GM18505 (cell line): ENCODE data around the gene SLC46A1.

Experiments used
- ATAC-seq: cut with Tn5 transposase; IDR thresholded peaks from one replicate; pipeline ENCODE4 v1.9.1; 2021; ENCODE audit not compliant: unreplicated experiment
- POLR2A ChIP-seq: IDR thresholded peaks from 4 replicates; pipeline ENCODE4 v1.6.1; 2011; ENCODE audit warnings: borderline replicate concordance; ENCODE audit not compliant: insufficient read depth, insufficient read length; ENCODE audit errors: extremely low read depth

The SLC46A1 gene

DNA sequence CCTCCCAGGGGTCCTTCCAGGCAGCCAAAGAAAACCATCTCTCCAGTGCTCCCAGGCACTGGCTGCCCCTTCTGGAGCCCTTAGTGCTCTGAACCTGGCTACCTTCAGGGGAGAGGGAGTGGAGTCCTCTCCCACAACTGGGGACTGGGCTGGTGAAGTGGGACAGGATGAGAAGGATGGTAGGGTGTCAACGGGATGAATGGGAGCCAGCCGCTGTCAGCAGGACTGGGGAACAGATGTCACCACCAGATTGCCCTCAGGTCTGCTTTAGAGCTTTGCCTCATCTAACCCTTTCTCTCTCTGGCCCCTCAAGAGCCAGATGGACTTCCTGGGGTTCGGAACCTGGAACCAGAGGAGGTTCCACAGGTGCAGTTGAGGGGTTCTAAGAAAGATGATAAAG, 40.5 kb downstream of the SLC46A1 start:
- no peak for ATAC-seq
- no peak for TF ChIP-seq POLR2A

DNA sequence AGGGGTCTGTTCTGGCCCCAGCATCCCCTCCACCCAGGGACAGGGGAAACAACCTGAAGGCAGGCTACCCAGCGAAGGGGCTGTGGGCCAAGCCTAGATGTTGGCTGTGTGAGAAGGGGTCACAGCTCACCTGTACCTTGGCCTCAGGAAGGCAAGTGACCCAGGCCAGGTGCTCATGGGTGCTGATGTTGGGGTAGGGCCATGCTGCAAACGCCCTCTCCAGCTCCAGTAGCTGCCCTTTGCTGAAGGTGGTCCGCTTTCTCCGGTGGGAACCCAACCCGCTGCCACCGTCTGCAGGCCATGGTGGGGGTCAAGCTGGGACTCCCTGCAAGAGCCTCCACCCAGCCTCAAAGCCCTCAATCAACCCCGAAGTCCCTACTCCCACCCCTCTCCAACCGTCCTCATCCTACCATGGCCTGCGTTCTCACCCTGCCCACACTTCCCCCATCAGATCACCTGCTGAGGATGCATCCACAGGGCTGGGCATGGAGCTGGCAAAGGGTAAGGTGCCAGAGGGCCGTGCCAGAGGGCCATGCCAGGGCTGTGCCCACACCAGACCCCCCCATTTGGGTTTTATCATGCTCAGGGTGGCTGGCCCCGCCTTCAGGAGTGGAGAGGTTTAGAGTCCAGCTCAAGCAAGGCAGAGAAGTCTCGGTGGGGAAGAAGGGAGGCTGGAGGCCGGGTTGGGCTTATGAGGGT, 41.2 kb downstream of the SLC46A1 start, which contains the start of gene SEBOX:
SEBOX (minus strand) TSS at position 535 of the 699 bp plus-strand sequence; CDS start at position 487, 48 bp downstream.
- no peak for ATAC-seq
- no peak for TF ChIP-seq POLR2A

DNA sequence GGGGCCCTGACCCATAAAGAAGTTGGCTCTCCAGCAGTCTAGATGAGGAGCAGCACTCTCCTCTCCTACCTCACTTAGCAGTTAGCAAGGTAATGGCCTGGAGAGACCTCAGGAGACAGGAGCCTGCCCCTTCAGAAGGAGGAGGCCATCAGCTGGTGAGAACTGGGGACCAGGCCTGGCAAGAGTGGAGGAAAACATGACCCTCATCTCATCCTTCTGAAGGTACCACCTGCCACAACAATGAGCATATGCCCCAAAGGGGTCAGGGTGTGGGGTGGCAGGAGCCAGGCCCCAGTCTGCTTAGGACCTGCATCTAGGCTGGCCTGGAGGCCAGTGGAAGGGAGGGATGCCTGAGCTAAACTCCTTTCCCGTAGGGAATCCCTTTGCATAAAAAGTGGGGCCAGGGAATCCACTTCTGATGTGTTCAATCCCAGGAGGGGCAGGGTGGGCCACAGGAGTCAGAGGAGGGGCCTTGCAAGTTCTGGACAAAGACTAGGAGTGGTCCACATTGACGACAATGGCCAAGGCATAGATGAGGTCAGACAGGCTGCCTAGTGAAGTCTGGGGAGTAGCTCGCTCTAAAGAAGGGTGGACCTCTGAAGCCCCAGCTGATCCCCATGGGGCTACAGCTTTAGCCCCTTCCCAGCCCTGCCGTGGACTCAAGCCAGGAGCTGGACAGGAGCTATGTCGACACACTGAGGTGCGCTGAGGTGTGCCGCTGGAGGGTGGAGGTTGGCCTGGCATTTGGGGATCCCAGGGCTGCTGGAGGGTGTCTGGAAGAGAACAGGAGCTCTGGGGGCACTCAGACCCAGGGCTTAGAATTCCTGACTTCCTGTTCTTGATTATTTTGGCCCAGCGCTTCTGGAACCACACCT, 42.0 kb downstream of the SLC46A1 start:
- no peak for ATAC-seq
- no peak for TF ChIP-seq POLR2A

DNA sequence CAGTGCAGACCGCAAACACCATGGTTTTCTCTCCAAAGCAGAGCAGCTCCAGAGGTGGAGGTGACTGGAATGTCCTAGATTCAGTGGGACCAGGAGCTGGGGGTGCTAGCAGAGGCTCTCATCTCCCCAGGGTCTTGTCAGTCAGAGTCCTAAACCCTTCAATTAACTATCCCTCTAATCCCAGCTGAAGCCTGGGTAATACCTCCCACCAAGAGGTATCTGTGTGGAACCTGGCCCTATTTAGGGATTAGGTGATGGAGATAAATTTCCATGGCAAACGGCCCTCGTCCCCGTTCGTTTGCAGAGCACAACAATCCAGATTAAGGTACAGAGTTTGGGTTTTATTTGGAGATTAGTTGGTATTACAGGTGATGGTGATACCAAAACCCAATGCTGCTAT, 42.8 kb downstream of the SLC46A1 start:
- no peak for TF ChIP-seq POLR2A
- no peak for ATAC-seq

DNA sequence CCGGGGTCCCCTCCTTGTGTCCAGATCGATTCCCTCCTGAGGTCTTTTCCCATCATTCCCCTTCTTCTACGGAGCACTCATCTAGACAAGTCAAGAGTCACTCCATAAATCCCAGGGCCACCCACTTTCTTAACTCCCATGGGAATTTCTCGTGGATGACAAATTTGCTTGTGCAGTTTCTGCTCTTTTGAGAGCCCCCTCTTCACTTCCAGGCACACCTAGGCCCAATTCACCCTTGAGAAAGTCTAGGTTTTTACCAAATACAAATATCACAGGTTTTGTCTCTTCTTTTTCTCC, 48.2 kb downstream of the SLC46A1 start:
- no peak for ATAC-seq
- no peak for TF ChIP-seq POLR2A

DNA sequence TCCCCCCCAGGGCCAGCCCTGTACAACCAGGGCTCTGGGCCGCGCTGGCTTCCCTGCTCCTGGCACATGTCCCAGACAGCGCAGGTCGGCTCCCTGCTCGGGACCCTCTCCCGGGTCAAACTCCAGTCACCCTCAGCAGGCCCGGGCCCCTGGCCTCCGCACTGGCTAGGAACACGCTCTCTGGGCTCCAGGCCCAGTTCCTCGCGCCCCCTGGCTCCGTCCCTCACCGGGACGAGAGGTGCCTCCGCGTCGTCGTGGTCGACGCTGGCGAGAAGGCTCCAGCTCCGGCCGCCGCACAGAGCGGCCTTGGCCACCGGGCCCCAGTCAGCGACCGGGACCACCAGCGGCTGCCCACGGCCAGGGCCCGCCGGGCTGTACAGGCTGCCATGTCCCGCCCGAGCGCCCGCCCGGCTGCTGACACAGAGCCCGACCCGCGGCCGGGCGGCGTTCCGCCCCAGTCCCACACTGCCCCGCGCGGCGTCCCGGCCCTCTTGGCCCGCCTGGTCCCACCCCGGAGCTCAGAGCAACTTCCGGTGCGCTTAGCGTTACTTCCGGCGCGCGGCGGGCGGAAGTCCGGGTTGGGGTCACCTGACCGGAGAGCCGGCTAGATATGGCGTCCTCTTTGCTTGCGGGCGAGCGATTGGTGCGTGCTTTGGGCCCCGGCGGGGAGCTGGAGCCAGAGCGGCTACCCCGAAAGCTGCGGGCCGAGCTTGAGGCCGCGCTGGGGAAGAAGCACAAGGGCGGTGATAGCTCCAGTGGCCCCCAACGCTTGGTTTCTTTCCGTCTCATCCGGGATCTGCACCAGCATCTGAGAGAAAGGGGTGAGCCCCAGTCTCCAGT, 48.7 kb downstream of the SLC46A1 start, which contains the start of gene POLDIP2:
POLDIP2 (minus strand) TSS at position 467 of the 840 bp plus-strand sequence; CDS start at position 388, 79 bp downstream.
- TF ChIP-seq POLR2A, result peak; percentile 93

DNA sequence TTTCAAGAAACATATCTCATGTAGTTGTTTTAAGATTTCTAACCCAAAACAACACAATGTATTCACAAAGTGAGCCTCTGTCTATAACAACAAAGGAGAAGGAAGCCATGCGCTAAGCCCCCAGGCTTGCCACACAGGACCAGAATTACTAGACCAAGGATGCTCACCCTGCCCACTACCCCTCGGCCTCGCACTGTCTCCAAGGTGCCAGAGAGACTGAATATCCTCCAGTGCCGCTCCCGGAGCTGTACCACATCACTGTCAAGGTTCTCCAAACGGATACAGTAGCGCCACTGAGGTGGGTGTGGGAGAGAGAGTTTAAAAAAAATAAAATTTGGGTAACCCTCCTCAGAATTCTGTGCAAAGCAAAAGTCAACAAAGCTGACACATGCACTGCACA, 55.7 kb downstream of the SLC46A1 start:
- ATAC-seq, result no peak
- no peak for TF ChIP-seq POLR2A

More for the DNA sequence above, 48.7 kb downstream of the SLC46A1 start, which contains the start of gene POLDIP2:
- ATAC-seq, result peak; percentile 97

DNA sequence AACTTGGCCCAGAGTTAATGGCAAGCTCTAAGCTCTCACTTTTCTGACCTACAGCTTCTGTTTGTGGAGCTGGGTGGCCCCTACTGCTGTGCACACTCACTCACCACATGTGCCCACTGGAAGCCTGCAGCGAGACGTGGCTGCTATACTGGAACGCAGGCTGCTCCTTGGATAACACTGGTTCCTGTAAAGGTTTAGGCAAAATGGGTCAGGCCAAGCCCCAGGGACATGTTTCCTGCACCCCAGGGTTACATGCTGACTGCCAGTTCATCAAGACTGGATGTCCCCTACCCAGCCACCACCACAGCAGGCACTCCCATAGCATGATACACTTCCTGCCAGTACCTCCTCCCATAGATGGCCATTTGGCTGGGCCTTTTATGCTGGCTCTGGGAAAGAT, 57.0 kb downstream of the SLC46A1 start:
- no peak for ATAC-seq
- TF ChIP-seq POLR2A, result no peak

DNA sequence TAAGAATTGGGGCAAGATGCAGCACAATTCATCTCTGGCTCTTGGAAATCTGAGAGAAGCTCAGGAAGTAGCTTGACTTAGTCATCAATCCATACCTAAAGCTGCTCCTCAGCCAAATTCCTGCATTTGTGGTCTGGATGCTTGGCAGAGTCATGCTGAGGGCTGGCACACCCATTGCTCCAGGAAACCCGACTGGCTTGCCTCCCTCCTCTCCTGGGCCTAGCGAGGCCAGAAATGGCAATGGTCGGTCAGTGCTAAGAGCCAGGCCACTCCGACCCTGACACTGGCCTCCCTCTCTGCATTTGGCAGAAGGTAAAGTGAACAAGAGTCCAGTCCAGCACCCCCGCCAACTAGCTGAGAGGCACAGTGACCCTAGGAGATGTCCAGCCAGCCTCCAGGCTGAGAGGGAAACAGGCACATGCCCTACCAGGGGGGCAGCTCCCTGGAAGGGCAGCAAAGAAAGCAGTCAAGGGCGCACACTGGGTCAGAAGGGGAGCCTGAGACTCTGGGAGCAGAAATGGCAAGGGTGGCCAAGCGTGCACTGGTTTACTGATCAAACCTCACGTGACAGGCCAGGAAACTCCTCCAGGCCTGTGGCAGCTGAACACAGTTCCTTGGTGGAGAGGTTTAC, 58.6 kb downstream of the SLC46A1 start:
- no peak for TF ChIP-seq POLR2A
- no peak for ATAC-seq

DNA sequence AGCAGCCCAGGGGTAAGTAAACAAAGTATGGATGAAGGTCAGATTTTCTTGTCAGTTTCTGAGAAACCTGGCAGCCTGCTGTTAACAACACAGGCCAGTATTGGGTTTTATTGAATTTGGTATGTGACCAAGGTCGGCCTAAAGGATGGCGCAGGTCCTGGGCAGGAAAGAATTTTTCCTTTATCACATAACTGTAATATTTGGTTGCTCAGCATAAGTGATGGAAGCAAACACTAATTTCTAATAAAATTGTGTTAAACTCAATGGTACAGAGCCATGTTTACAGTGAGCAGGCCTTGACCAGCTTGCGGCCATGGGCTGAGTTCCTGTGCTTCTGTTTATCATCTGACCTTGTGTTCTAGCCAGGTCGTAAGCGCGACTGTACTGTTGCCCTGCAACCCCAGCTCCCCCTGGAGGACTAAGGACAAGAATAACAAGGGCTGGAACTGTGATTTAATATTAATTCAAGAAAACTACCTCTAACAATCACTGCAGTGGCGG, 59.2 kb downstream of the SLC46A1 start:
- ATAC-seq, result no peak
- no peak for TF ChIP-seq POLR2A

DNA sequence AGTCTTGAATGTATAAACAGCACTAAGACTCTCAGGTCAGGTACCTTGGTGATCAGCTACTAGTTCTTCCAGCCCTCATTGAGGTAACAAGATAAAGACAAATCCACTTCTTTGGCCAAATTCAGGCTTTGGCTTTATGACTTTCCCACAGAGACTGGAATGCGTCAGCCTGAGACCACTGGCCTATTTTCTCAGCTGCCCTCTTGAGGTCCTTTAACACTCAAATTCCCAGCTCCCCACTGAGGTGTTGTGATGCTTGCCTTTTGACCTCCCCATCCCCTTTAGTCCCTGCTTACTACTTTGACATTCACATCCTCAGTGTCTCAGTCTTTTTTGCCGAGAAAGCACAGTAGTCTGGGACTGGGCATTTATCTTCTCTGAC, 59.8 kb downstream of the SLC46A1 start:
- no peak for ATAC-seq
- no peak for TF ChIP-seq POLR2A

DNA sequence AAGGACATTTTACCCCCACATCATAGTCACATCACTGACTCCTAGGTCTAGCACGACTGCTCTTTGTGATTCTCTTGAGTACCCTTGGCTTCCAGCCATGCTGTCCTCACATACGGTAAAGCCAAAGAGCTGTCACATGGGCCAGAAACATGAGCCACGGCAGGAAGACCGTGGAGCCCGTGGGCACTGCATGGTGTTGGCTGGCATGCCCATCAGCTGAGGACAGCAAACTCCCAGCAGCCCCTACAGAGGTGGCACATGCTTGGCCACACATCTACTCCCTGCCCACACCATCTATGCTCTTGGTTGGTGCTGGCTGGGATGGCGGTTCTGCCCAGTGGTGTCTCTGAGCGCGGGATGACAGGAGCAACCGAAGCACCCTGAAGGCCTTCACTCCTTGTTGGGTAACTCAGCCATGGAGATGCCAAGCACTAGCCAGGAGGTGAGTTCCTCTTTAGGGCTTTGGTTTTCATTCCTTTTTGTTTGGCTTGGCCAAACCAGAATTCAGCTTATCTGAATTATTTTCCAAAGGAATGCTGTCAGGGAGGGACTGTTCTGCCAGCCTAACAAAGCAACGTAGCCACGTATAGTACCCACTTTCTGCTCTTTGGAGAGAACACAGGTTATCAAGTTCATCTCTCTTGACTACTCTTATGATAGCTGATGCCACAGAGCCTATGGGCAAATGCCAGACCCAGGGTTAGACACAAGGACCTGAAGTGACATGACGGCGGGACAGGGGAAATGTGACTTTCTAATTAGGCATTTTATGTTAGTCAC, 60.4 kb downstream of the SLC46A1 start:
- no peak for ATAC-seq
- peak; percentile 42 for TF ChIP-seq POLR2A
